Activated CD4-positive, alpha-beta T cell treated with anti-CD3 and anti-CD28 coated beads, Interleukin-10, Interleukin-2, amounts not matched to agents 100 ng/mL and 50 ng/mL, durations not matched to agents 16 hours and 8 hours (primary cell): ENCODE results near the gene PLXNA4.

Source experiments
- DNase-seq: peaks from one replicate; pipeline ENCODE4 v3.0.0-alpha.2; 2020

The PLXNA4 gene

GRCh38 chr7:132076301-132077035 lies 499.8 kb downstream of the PLXNA4 start:
- DNase-seq = no peak

- DNase-seq = no peak
Measured at GRCh38 chr7:132075515-132075914, 500.8 kb downstream of the PLXNA4 start.

GRCh38 chr7:132073920-132074589 lies 502.2 kb downstream of the PLXNA4 start:
- no peak for DNase-seq
